Muscle of back (tissue), 11 donors: ENCODE measurements around the gene RASSF3. TPM values are rescaled to one million over a fixed set of nuclear protein-coding genes. Genes with fewer than 3 reads are reported as not detected.
A peak's percentile ranks its signal among the peaks of the same experiment; 100 is the strongest.
"Not testable (repeated sequence)": the region's sequence is repeated elsewhere in the genome, so short reads cannot be mapped to it uniquely, and the experiment has no call there.

ENCODE experiments used
- DNase-seq, 3 donors: peaks; one replicate each; pipeline versions ENCODE4 v3.0.0 to v3.0.0-alpha.2; 2013
- polyA plus RNA-seq, 10 donors: library from polyadenylated mRNA; unstranded; fragments of 120-200 nt; gene quantifications; one replicate each; pipeline ENCODE4 v1.2.1, GENCODE V29; 2013; ENCODE audit not compliant: insufficient read length in 10 of 10

Gene RASSF3
- polyA plus RNA-seq, 10 donors, result 37.6 to 84.9 (median 53.5) TPM

DNA sequence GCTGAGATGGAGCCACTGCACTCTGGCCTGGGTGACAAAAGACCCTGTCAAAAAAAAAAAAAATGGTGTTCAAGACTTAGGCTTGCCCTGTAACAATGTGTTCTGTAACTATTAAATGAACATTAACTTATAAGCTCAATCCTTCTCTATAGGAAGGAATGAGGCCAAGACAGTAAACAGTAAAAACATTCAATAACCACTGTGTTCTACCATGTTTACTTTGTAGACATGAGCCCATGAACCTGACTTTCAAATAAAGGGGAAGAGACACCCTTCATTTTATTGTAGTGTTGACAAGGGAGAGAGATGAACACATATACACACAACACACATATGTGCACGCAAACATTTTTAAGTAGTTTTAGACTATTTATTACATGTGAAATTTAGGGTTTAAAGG is 20.1 kb upstream of the RASSF3 start:
- DNase-seq, result no peak

DNA sequence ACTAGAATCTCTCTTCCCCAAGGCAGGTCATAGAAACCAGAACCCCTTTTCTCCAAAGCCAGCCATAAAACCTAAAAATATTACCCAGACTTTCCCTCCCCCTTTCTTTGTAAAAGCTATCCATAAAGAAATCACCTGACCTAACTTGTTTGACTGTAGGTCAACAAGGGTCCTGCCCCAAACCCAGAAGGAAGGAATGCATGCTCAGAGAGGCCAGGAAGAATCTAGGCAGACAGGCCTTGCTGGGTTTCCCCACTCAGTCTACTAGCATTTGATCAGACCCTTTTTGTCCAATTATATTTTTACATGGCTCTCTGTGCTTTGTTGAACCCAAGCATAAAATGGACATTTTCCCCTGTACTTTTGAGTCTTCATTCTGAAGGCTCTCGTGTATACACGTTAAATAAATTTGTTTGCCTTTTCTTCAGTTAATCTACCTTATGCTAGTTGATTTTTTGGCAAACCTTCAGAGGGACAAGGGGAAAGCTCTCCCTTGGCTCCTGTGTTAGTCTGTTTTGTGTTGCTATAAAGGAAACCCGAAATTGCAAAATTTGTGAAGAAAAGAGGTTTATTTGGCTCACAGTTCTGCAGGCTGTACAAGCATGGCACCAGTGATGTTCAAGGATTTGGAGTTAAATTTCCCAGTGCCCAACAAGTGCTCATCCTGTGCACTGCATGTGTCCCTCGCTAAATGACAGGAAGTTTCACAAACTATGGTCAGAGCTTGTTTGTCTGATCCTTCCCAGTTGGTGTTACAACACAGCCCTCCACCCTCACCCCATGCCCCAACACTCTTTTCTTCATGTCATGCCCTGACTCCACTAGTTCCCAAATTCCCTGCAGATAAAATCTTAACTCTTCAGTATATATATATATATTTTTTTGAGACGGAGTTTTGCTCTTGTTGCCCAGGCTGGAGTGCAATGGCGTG is 14.2 kb upstream of the RASSF3 start:
- DNase-seq, result no peak

DNA sequence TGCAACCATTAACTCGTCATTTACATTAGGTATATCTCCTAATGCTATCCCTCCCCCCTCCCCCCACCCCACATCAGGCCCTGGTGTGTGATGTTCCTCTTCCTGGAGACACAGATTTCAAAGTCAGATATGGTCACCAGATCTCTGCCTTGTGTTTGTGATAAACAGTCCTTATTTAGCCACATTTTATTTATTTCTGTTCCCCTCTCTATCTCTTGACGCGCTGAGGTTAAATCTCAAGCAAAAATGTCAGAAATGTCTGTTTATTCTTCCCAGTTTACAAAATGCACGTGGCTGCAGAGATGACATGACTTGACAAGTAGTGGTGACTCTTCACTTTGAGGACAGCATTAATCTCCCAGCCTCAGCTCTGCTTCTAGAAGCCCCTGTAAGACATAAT is 11.5 kb upstream of the RASSF3 start:
- DNase-seq, result no peak

DNA sequence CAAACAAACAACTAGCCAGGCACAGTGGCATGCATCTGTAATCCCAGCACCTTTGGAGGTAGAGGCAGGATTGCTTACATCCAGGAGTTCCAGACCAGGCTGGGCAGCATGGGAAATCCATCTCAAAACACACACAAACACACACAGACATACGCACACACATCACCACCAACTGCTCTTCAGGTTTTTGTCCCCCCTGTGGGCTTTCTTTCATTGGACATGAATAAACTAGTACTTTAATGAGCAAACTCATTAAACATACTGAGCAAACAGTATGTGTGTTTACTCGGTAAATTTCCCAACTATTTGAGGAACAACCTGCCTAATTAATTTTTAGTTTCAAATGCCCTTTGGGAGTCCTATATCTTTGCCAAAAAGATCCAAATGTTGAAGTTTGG is 10.1 kb upstream of the RASSF3 start:
- DNase-seq, result no peak

DNA sequence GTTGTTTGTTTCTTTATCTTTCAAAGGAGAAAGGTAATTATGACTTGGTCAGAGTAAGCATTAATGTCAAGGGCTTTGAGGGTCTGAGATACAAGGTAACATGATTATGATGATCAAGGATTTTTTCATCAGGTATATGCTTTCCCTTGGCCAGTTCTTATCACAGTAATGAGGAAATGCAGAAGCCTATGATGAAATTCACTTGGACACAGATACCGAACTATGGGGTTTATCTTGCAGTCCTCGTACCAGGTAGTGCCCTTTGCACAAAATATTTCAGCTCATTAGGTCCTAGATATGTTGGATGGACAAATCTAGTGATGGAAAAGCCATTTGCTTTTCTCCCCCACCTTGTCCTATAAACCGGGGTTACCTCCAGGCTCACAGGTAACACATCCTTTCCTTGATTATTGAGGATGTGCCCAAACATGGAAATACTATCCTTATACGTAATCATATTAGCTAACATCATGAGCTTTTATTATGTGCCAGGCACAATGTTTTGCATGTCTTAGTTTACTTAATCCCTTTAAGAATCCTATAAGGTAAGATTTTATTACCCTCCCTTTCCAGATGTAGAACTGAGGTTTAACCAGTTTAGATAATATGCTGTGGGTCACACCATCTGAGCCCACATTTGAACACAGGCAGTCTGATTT is 7.0 kb upstream of the RASSF3 start:
- no peak for DNase-seq

DNA sequence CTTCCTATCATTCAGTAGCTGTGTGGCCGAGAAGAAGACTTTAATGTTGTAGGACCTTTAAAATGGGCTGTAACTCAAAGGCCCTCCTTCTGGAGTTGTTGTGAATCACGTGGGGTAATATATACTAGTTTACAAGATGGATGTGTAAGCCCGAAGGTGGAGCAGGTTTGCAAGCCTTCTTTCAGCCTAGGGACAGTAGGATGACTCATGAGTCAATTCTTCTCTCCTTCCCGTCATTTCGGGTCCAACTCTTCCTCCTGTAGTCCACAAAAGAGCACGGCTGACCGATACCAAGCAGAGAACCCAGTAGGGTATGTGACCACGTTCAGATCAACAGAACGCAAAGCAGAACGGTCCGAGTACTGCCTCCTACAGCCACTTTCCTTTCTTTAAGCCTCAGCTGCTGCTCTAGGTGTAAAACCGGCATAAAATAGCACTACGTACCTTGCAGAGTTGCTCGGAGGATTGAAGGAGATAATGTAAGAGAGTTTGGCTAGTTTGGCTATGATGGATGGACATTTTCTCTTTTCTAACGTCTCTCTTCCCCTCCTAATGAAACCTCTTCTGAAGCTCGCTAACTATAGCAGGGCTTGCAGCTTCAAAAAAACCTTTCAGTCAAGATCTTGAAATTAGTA is 1.3 kb upstream of the RASSF3 start:
- peak; percentile 22 to 74 (median 31) for DNase-seq

DNA sequence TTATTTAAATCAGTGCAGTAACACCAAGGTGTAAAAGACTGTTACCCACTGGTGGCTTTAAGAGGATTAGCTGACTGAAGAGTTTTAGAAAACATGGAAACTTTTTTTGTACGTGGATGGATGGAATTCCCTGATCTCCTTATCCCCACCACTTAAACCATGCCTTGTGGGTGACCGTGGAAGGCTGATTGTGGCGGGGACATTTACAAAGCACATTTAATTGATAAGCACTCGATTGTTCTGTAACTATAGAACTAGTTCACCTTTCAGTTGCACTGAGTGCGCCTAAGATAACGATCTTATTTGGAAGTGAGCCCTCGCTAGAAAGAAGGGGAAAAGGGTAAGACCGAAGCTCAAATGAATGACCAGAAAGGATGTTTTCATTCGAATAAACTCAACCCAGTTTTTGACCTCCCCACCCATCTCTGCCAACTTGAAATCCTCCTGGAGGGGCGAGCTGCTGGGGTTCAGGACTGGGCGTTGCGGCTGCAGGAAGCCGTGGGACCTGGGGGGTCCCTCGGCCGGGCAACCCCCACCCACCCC is 688 bp upstream of the RASSF3 start:
- peak; percentile 26 to 71 (median 41) for DNase-seq

DNA sequence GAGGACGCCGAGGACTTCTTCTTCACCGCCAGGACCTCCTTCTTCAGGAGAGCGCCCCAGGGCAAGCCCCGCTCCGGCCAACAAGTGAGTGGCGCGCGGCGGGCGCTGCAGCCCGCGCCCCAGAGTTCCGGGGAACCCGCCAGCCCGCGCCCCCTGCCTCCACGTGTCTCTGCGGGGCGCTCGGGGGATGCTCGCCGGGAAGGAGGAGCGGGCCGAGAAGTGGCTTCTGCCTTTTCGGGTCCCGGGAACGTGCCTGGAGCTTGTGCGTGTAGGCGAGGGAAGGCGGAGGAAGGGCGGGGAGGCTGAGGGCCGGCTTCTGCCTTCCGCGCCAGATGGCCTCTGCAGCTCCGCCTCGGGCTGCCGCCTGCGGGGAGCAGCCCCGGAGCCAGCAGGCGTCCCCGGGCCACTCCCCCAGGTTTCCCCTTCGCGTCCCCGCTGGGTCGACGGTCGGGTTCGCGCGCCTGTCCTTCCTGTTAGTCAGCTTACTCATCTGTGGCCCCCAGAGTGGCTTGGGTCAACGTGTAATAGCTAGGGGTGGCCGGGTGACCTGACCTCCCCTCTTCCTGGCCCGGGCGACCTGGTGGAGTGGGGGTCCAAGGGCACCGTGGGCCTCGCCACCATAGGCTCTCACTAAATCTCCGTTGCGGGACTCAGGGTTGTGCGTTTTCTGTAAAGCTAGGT is 505 bp downstream of the RASSF3 start:
- DNase-seq, result peak; percentile 35 to 89 (median 60)

DNA sequence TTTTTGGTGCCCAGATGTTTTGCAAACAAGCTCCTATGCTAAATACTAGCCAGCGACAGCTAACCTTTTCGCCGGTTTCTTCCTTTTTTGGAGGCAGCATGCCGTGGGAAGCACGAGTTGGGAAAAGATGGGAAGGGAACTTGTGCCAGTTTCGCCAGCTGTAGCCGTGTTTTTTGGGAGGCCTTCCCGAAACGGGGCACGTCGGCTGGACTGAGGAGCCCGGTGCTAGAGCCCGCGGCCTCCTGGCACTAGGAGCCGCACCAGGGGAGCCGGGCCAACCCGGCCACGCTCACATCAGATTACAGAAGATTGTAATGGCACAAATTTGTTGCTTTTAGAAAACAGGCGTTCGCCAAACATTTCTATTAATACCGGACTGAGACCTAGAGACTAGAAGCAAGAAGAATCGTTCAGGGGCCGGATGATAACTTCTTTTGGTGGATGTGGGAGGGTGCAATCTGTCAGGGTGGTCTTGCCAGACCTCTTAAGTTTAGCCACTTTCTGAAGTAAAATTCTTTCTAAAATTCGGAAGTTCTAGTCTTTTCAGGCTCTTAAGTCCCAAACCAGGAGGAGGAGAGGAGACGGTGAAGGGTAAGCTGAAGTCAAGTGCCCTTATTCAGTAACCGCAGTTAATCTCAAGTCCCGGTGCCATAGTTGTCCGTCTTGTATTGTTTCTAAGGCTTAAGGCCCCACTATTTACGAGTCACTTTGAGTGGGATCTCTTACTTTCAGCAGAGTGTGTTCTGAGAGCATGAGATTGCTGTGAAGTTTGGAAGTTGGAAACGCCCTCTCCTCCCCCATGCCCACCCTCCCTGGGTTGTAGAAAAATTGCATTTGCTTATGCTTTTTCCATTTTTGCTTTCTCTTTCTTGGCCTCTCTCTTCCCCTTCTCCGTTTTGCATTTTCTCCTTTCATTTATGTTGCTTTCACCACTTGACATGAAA is 1.3 kb downstream of the RASSF3 start:
- DNase-seq, result peak; percentile 24 to 75 (median 38)

DNA sequence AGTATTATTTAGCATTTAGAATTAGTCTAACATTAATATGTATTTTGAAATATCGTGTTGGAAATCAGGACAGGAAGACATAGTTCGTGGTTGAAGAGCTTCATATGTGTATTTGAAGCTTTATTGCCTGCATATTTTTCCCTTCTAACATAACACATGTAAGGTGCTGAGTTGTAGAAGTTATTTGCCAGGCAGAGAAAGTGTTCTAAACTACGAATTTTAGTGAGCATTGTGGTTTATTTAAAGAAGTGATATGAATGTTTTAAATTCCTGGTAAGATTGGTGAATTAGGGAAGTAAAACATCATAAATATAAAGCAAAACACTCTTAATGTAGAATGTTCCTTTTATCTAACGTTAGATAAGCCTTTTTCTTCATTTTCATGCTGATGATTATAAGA is 2.5 kb downstream of the RASSF3 start:
- no peak for DNase-seq

DNA sequence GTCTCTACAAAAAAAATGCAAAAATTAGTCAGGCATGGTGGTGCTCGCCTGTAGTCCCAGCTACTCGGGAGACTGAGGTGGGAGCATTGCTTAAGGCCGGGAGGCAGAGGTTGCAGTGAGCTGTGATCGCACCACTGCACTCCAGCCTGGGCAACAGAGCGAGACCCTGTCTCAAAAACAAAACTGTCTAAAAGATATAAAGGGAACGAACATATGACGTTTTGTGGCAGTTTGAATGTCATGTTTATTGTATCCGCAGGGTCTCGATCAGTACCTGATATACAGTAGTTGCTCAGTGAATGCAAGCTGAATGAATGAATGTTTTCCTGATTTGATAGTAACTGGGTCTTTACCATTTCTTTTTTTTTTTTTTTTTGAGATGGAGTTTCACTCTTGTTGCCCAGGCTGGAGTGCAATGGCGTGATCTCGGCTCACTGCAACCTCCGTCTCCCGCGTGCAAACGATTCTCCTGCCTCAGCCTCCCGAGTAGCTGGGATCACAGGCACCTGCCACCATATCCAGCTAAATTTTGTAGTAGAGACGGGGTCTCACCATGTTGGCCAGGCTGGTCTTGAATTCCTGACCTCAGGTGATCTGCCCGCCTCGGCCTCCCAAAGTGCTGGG is 3.6 kb downstream of the RASSF3 start:
- not testable (repeated sequence) for DNase-seq

DNA sequence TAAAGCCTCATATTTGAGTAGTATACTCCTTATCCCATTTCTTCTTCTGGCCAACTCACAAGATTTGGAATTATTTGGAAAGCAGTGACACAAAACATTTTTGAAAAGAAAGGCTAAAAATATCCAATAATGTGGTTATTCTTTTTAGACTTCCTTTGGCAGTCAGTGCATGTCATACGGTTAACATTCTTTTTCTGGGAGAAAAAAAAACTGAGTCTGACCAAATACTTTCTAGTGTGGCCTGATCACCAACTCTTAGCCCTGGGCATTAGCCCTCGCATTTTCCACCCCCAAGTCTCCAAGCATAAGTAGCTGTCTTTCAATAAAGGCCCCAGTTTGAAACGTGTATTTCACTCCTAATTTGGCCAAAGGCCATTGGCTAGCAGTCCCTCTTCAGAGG is 5.9 kb downstream of the RASSF3 start:
- DNase-seq, result peak; percentile 56 to 78 (median 63)

DNA sequence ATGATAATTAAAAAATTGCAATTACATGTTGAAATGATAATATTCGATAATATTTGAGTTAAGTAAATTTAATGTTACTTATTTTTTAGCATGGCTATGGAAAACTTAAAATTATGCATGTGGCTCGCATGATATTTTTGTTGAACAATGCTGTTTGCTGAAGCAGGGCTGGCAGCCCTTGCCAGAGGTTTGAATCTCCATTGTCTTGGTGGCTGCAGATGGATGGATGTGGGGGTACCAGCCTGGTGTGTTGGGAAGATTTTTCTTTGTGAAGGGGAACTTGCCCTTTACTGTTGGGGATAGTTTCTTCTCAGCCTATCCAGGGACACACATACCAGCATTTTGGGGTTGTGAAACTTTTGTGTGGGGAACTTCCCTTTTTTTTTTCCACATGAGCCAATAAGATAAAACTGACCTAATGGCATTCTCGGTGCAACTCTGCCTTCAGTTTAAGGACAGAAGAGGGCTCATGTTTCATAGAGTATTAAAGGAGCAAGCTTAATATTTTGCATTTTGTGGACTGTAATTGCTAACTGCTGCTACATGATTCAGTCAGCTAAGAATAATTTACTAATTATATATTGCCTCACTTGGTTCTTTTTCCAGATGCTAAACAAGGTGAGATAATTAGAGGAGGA is 8.8 kb downstream of the RASSF3 start:
- DNase-seq, result peak in 2 of 3 donors; percentile 11 to 42

DNA sequence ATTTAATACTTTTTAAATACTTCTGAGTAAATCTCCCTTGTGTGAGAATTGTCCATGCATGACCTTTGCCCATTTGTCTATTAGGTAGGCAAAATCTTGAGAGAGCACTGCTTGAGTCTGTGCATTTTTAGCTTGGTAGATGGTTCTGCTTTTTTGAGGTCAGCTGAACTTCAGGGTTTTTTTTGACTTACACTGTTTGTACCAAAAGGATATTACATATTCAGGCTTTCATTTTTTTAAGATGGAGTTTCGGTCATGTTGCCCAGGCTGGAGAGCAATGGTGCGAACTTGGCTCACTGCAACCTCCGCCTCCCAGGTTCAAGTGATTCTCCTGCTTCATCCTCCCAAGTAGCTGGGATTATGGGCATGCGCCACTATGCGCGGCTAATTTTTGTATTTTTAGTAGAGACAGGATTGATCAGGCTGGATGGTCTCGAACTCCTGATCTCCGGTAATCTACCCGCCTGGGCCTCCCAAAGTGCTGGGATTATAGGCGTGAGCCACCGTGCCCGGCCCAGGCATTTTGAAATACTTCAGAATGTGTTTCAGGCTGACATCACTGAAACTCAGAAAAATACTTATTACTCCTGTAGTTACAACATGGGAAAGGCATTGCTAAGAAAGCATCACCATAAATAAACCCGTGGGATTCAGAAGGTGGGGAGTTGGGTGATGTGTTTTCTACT is 11.1 kb downstream of the RASSF3 start:
- no peak for DNase-seq

DNA sequence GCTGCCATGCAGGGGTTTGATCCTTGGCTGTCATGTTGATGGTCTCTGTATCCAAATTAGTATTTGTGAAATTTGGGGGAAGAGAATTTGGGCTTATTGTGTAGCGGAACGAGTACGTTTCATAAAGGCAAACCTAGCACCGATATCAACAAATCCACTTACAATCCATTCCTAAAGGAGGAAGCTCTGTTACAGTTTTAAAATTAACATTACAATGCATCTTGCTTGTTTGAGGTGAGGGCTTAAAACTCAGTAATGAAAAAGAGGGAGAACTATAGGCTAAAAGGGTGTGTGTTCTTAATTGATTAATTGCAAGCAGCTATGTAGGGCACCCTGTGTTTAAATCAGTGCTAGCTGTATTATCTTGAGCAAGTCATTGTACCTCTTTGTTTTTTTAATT is 13.7 kb downstream of the RASSF3 start:
- DNase-seq, result no peak

DNA sequence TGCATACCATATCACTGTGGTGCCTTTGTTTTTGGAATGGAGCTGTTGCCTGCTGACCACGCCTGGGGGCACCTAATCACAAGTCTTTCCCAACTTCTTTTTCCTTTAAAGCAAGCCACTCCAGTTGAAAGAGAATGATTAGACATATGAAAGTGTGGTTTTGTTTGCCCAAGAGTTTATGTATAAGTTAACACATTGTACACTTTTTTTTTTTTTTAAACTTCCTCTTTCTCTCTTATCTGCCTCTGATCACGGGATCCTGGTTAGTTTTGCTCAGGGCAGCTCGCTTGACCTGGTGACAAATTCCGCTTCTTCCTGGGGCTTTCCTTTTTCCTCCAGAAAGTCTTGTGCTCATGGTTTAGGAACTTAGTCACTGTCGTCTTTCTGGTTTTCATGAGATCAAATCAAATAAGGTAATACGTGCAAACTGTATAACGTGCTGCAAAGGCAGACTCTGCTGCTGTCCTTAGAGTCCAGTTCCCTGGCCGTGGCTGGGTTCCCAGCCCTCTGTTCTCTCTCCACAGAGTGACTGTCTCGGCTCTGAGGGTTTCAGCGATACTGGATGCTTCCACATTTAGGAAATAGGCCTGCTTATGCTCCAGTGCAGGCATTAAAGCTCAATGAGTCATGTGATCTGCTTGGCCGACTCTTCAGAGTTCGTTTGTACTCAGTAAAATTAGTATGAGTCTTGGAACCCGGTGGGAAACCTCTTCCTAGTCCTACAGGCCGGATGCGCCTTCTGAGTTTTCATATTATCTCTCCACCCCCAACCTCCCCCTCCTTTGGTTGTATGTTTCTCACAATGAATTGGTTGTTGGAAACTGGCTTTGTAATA is 15.2 kb downstream of the RASSF3 start:
- peak; percentile 45 to 82 (median 74) for DNase-seq

DNA sequence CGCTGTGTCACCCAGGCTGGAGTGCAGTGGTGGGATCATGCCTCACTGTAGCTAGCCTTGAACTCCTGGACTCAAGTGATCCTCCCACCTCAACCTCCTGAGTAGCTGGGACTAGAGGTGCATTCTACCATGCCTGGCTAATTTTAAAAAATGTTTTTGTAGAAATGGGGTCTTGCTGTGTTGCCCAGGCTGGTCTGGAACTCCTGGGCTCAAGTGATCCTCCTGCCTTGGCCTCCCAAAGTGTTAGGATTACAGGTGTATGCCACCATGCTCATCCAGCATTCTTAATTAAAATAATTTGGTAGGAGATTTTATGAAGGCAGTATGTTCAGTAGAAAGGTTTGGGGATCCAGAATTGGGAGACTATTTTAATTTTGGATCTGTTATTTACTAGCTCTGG is 16.3 kb downstream of the RASSF3 start:
- not testable (repeated sequence) for DNase-seq

DNA sequence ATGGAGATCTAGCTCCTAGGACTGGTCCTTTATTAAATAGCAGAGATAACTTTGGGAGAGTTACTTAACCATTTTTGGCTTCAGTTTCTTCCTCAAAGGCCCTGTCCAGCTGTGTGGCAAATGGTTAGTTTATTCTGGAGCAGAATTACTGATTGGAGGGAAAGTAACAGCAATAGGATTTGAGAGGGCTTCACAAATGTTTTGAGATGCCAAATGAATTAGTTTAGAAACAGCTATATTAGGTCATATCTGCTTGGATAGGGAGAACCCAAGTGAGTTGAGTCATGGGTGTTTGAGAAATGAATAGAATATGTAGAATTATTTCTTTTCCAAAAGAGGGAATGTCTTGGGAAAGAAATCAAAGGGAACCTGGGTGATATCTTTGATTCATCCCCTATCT is 17.5 kb downstream of the RASSF3 start:
- DNase-seq, result peak in 1 of 3 donors; percentile 51
